Endothelial cell of umbilical vein (primary cell): Measurements from ENCODE around the gene RAD51B. TPM values are rescaled to one million over a fixed set of nuclear protein-coding genes. Genes with fewer than 3 reads are reported as not detected.

Experiments used
- BruUV-seq: library from RNA; stranded (reverse); fragments of 400-500 nt; replicated peaks from 2 replicates; lab custom pipeline; 2021; lab: Mats Ljungman, UMichigan
- CTCF ChIA-PET: fragments of 300-600, 350-600 bp; sonication (Branson Sonifier 250); formaldehyde crosslinking; loops from one replicate; lab custom pipeline; 2021; ENCODE audit warnings: antibody characterized with exemption, inconsistent platforms; lab: Charles Lee
- POLR2A ChIA-PET: fragments of 300-600, 350-600 bp; sonication (Branson Sonifier 250); formaldehyde crosslinking; loops from one replicate; lab custom pipeline; 2021; ENCODE audit warnings: antibody characterized with exemption, inconsistent platforms; lab: Charles Lee
- DNase-seq: peaks from one replicate; pipeline ENCODE4 v3.0.0-alpha.2; 2011; ENCODE audit warnings: low read depth, low spot score
- FAIRE-seq: peaks from 2 replicates; lab custom pipeline; 2011; peaks lifted over from hg19 to GRCh38; lab: Jason Lieb, UNC
- H2AFZ ChIP-seq: 2 replicates; pipeline ENCODE4 v1.6.0; 2012; ENCODE audit warnings: low read depth, low read length, control low read depth, inconsistent platforms
- H3K27ac ChIP-seq: 2 replicates; pipeline ENCODE4 v1.5.1; 2011; ENCODE audit warnings: low read depth, mild to moderate bottlenecking, control low read depth, low read length, moderate library complexity; ENCODE audit not compliant: insufficient read depth
- H3K27me3 ChIP-seq, 2 experiments: 2 replicates each; pipeline versions ENCODE4 v1.6.0 to v1.6.1; 2011; ENCODE audit warnings: low read length in 2 of 2, mixed read lengths in 1 of 2; ENCODE audit not compliant: control insufficient read depth in 2 of 2, insufficient read depth in 2 of 2
- H3K36me3 ChIP-seq, 2 experiments: 2 replicates in 1 of 2; 3 replicates in 1 of 2; pipeline ENCODE4 v1.5.1; 2011; ENCODE audit warnings: low read length in 2 of 2, mild to moderate bottlenecking in 1 of 2, moderate library complexity in 1 of 2; ENCODE audit not compliant: control insufficient read depth in 2 of 2, insufficient read depth in 2 of 2; ENCODE audit errors: extremely low read depth in 1 of 2
- H3K4me1 ChIP-seq: 3 replicates; pipeline ENCODE4 v1.5.1; 2011; ENCODE audit warnings: mild to moderate bottlenecking, low read length; ENCODE audit not compliant: control insufficient read depth, insufficient read depth; ENCODE audit errors: extremely low read depth
- H3K4me2 ChIP-seq: 2 replicates; pipeline ENCODE4 v1.6.1; 2011; ENCODE audit warnings: low read length, control low read depth, mixed read lengths; ENCODE audit not compliant: insufficient read depth
- H3K4me3 ChIP-seq, 3 experiments: fragments of 200-600 bp in 1 of 3; sonication (generic), shearing (Covaris generic) in 1 of 3; replicated peaks in 1 of 3; 2 replicates each; pipeline ENCODE4 v1.5.1; 2011 to 2016; ENCODE audit warnings: control low read depth in 3 of 3, low read length in 3 of 3, mild to moderate bottlenecking in 2 of 3, inconsistent platforms in 1 of 3, low read depth in 1 of 3, moderate library complexity in 1 of 3; ENCODE audit not compliant: insufficient read depth in 1 of 3
- H3K79me2 ChIP-seq: 2 replicates; pipeline ENCODE4 v1.6.0; 2012; ENCODE audit warnings: low read length, inconsistent platforms; ENCODE audit not compliant: control insufficient read depth, insufficient read depth
- H3K9ac ChIP-seq: replicated peaks from 2 replicates; pipeline ENCODE3; 2011; ENCODE audit warnings: low read length, control low read depth; ENCODE audit not compliant: insufficient read depth; ENCODE audit errors: extremely low read depth
- H3K9me1 ChIP-seq: replicated peaks from 3 replicates; pipeline ENCODE4 v1.6.0; 2011; ENCODE audit warnings: mild to moderate bottlenecking, low read length; ENCODE audit not compliant: control insufficient read depth, insufficient read depth; ENCODE audit errors: extremely low read depth
- H3K9me3 ChIP-seq: replicated peaks from 2 replicates; pipeline ENCODE4 v1.5.1; 2012; ENCODE audit warnings: low read length, inconsistent platforms; ENCODE audit not compliant: control insufficient read depth, insufficient read depth
- H4K20me1 ChIP-seq: replicated peaks from 2 replicates; pipeline ENCODE3; 2011; ENCODE audit warnings: mild to moderate bottlenecking, low read length; ENCODE audit not compliant: control insufficient read depth, insufficient read depth; ENCODE audit errors: extremely low read depth
- EZH2 ChIP-seq: IDR thresholded peaks from 2 replicates; pipeline ENCODE4 v1.6.1; 2012; ENCODE audit warnings: borderline replicate concordance, low read depth, mild to moderate bottlenecking, moderate library complexity, low read length, inconsistent platforms; ENCODE audit not compliant: severe bottlenecking
- FOS ChIP-seq: IDR thresholded peaks from 2 replicates; pipeline ENCODE4 v1.6.1; 2011; ENCODE audit warnings: mild to moderate bottlenecking, low read length, moderate library complexity, borderline replicate concordance; ENCODE audit not compliant: insufficient read depth
- GATA2 ChIP-seq: IDR thresholded peaks from 2 replicates; pipeline ENCODE4 v1.7.0; 2011; ENCODE audit warnings: low read depth, mild to moderate bottlenecking, moderate library complexity, mixed read lengths, low read length; ENCODE audit not compliant: insufficient read length, insufficient read depth
- JUN ChIP-seq: IDR thresholded peaks from 2 replicates; pipeline ENCODE4 v1.6.1; 2011; ENCODE audit warnings: borderline replicate concordance, low read depth; ENCODE audit not compliant: insufficient read length, insufficient read depth
- MYC ChIP-seq: IDR thresholded peaks from one replicate; pipeline ENCODE4 v1.6.1; 2011; ENCODE audit warnings: mild to moderate bottlenecking, low read depth, low read length
- POLR2A ChIP-seq: IDR thresholded peaks from 2 replicates; pipeline ENCODE4 v1.6.1; 2012; ENCODE audit warnings: low read depth, mild to moderate bottlenecking, control low read depth, low read length
- POLR2AphosphoS5 ChIP-seq: IDR thresholded peaks from 2 replicates; pipeline ENCODE4 v1.6.1; 2012; ENCODE audit warnings: low read depth, mild to moderate bottlenecking, control low read depth, low read length, moderate library complexity; ENCODE audit not compliant: insufficient read depth
- dilution Hi-C: fragments of 300-500 bp; cut with MboI; formaldehyde crosslinking; loops from one replicate; pipeline ENCODE4 v1.15.0; 2019; ENCODE audit warnings: low sequenced_read_pairs; ENCODE audit not compliant: extremely low pct_ligation_motif_present
- intact Hi-C: fragments of 100-400 bp; cut with micrococcal nuclease; formaldehyde crosslinking; loops from one replicate; pipeline ENCODE4 v1.10.0; 2022
- polyA plus RNA-seq, 4 experiments: library from polyadenylated mRNA; depleted of rRNA in 3 of 4; stranded (reverse) in 3 of 4; unstranded in 1 of 4; fragments of >200 nt; gene quantifications; 2 replicates each; pipeline versions ENCODE4 v1.2.1 to v1.2.3, GENCODE V29; 2011 to 2012; ENCODE audit warnings: missing spikeins in 1 of 4
- total RNA-seq: library from RNA; stranded (reverse); gene quantifications from 2 replicates; pipeline ENCODE4 v1.2.3, GENCODE V29; 2021
- TF ChIP-seq, protein P1 (sequence below), 2 donors: IDR thresholded peaks; 1 replicate in 1 of 2; 2 replicates in 1 of 2; pipeline ENCODE4 v1.5.1; 2011; ENCODE audit warnings: low read length in 2 of 2, mild to moderate bottlenecking in 2 of 2, moderate library complexity in 2 of 2, control low read depth in 1 of 2, inconsistent platforms in 1 of 2, low read depth in 1 of 2; ENCODE audit not compliant: insufficient read depth in 1 of 2; ENCODE audit errors: extremely low read depth in 1 of 2
- TF ChIP-seq, protein P2 (sequence below): IDR thresholded peaks from 2 replicates; pipeline ENCODE4 v1.6.1; 2011; ENCODE audit not compliant: insufficient read depth, insufficient read length

Gene RAD51B
- total and polyA plus RNA-seq, 2 donors (not counting 3 experiments of a cell fraction or from before 2014, with no cell fraction given) = 3.9 to 19.0 TPM

DNA sequence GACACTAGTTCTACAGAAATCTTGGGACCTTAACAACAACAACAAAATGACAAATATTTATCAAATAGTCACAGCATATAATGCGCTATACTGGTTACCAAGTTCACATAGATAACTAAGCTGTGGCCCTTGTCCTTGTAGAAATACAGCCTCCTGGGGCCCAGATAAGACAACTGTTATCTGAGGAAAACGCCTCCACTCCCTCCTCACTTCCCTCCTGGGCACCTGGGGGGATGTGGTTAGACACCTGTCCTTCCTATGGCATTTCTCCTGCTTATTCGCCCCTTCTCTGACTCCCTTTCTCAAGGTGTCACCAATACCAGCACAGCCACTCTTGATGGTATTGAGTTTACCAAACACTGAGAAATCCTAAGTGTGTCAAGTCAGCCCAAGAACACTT, 419.4 kb downstream of the RAD51B start:
- ChIA-PET CTCF (interaction anchor here (1.4 kb wide), 1 partner anchor 11 kb away, joined by 5 read pairs; no protein-coding TSS in a partner anchor), POLR2A (no interaction called here)
- Histone ChIP-seq H3K27ac (no peak overlapping the region), H3K9me3 (no peaks in the 10 kb centered on the region), H3K4me3 (no peak overlapping the region), H3K36me3 (no peaks in the 10 kb centered on the region), H4K20me1 (no peaks in the 10 kb centered on the region), H2AFZ (no peak overlapping the region), H3K4me1 (peaks cover 4% of the 10 kb centered on the region), H3K4me2 (no peak overlapping the region), H3K9me1 (no peaks in the 10 kb centered on the region), H3K27me3 (no peaks in the 10 kb centered on the region), H3K9ac (no peak overlapping the region), H3K79me2 (no peaks in the 10 kb centered on the region)
- TF ChIP-seq MYC (no peak), JUN (no peak), EZH2 (no peak), POLR2A (no peak), FOS (no peak), POLR2AphosphoS5 (no peak), GATA2 (no peak)
- TF ChIP-seq, protein P1, sequence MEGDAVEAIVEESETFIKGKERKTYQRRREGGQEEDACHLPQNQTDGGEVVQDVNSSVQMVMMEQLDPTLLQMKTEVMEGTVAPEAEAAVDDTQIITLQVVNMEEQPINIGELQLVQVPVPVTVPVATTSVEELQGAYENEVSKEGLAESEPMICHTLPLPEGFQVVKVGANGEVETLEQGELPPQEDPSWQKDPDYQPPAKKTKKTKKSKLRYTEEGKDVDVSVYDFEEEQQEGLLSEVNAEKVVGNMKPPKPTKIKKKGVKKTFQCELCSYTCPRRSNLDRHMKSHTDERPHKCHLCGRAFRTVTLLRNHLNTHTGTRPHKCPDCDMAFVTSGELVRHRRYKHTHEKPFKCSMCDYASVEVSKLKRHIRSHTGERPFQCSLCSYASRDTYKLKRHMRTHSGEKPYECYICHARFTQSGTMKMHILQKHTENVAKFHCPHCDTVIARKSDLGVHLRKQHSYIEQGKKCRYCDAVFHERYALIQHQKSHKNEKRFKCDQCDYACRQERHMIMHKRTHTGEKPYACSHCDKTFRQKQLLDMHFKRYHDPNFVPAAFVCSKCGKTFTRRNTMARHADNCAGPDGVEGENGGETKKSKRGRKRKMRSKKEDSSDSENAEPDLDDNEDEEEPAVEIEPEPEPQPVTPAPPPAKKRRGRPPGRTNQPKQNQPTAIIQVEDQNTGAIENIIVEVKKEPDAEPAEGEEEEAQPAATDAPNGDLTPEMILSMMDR (IDR thresholded peaks at IDR 0.05; ENCODE audit: extremely low read depth in 1 of 2, insufficient read depth in 1 of 2, low read depth in 1 of 2, low read length in 2 of 2) = no peak
- TF ChIP-seq, protein P2, sequence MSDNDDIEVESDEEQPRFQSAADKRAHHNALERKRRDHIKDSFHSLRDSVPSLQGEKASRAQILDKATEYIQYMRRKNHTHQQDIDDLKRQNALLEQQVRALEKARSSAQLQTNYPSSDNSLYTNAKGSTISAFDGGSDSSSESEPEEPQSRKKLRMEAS = no peak
- intact Hi-C loops (no loop called here), dilution Hi-C loops (no loop called here)
- no peak for DNase-seq
- no TSS peak for BruUV-seq
- FAIRE-seq = no peak
